ENCODE data around the gene SYNPO2. TPM values are rescaled to one million over a fixed set of nuclear protein-coding genes. Genes with fewer than 3 reads are reported as not detected.

Gene SYNPO2
- total RNA-seq, 1 donor from 2014 or later, result 22.9 TPM

DNA sequence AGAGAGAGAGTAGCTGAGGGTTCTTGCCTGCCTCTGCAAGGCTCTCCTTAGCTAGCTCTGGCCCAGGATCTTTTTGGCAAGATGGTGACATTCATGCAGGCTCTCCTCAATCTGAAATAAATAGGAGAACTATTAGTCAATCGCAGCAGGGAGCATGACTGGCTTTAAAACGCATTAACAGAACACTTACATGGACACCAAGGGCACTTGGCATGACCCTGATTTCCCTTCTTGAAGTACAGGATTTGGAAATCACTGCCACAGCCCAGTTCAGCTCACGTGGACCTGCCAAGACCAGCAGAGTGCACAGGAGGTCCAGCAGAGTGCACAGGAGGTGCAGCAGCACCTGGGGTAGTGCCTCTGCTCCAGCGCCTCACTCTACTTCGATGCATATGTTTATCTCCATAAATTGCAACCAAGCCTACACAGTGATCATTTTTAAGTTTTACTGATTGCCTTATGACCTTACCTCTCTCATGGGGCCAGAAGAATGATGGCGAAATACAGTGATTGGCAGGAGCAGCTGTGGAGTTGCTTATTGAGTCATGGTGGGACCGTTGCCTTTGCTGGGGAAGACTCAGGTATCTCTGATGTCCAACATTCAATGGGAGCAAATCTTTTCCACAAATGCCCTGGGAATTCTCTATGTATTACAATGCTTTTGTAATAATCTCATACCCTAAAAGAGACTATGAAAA, 122.4 kb downstream of the SYNPO2 start:
- DNase-seq (ENCODE audit: extremely low spot score, unreplicated experiment), result no peak
- Mint-ChIP-seq H3K4me3 (no peak overlapping the region), H3K27ac (no peak overlapping the region), H3K9me3 (no peaks in the 10 kb centered on the region), H3K4me1 (ENCODE audit: unreplicated experiment) (no peaks in the 10 kb centered on the region), H3K36me3 (no peaks in the 10 kb centered on the region), H3K27me3 (no peaks in the 10 kb centered on the region)
- TF ChIP-seq, protein P1, sequence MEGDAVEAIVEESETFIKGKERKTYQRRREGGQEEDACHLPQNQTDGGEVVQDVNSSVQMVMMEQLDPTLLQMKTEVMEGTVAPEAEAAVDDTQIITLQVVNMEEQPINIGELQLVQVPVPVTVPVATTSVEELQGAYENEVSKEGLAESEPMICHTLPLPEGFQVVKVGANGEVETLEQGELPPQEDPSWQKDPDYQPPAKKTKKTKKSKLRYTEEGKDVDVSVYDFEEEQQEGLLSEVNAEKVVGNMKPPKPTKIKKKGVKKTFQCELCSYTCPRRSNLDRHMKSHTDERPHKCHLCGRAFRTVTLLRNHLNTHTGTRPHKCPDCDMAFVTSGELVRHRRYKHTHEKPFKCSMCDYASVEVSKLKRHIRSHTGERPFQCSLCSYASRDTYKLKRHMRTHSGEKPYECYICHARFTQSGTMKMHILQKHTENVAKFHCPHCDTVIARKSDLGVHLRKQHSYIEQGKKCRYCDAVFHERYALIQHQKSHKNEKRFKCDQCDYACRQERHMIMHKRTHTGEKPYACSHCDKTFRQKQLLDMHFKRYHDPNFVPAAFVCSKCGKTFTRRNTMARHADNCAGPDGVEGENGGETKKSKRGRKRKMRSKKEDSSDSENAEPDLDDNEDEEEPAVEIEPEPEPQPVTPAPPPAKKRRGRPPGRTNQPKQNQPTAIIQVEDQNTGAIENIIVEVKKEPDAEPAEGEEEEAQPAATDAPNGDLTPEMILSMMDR (conservative IDR thresholded peaks at IDR 0.05), result no peak

DNA sequence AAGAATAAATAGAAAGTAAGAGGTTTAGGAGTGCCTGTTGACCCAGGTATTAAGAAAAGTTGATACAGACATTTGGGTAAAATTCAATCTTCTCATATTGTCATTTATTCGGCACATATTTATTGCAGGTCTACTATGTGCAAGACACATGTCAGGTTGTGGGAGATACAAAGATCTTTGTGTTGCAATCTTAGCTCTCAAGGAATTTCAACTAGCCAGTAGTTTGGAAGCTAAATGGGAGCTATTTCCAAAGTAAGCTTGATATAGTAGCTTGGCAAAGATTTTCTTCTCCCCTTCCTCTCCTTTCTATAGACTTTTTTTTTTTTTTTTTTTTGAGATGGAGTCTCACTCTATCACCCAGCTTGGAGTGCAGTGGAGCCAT, 122.9 kb downstream of the SYNPO2 start:
- H3K27me3 Mint-ChIP-seq, result no peaks in the 10 kb centered on the region
- H3K36me3 Mint-ChIP-seq, result no peaks in the 10 kb centered on the region
- no peak for DNase-seq (ENCODE audit: extremely low spot score, unreplicated experiment)
- TF ChIP-seq, protein P1 (conservative IDR thresholded peaks at IDR 0.05), result no peak
- no peaks in the 10 kb centered on the region for H3K4me1 Mint-ChIP-seq (ENCODE audit: unreplicated experiment)
- no peak overlapping the region for H3K27ac Mint-ChIP-seq
- no peak overlapping the region for H3K4me3 Mint-ChIP-seq
- no peaks in the 10 kb centered on the region for H3K9me3 Mint-ChIP-seq

GRCh38 chr4:119014658-119015057, 126.0 kb downstream of the SYNPO2 start:
- Mint-ChIP-seq H3K4me1 (ENCODE audit: unreplicated experiment) (no peaks in the 10 kb centered on the region), H3K27me3 (no peaks in the 10 kb centered on the region), H3K9me3 (no peaks in the 10 kb centered on the region), H3K4me3 (no peak overlapping the region), H3K36me3 (no peaks in the 10 kb centered on the region), H3K27ac (no peak overlapping the region)
- DNase-seq (ENCODE audit: extremely low spot score, unreplicated experiment), result no peak
- TF ChIP-seq, protein P1 (conservative IDR thresholded peaks at IDR 0.05), result no peak

- H3K4me1 Mint-ChIP-seq (ENCODE audit: unreplicated experiment), result no peaks in the 10 kb centered on the region
- H3K27ac Mint-ChIP-seq, result no peak overlapping the region
- no peak overlapping the region for H3K4me3 Mint-ChIP-seq
Observed at GRCh38 chr4:119016636-119017035, 128.0 kb downstream of the SYNPO2 start.

DNA sequence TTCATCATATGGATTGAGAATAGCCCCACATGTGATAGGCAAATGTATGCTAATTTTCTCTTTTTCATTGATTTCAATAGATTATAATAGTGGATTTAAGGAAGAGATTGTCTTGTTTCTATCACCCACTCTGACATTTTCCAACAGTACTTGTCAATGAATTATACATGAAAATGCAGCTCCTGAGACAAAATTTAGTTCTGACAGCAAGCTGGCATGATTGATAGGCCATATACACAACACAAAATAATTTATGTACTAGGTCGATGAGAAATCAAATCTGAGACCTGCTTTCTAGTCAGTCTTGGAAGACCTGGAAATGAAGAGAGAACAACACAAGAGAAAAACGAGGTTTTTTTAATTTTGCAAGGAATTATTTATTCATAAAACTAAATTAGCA, 129.0 kb downstream of the SYNPO2 start:
- no peak overlapping the region for H3K4me3 Mint-ChIP-seq
- H3K27ac Mint-ChIP-seq, result no peak overlapping the region
- TF ChIP-seq, protein P1 (conservative IDR thresholded peaks at IDR 0.05), result no peak
- H3K9me3 Mint-ChIP-seq, result no peaks in the 10 kb centered on the region
- DNase-seq (ENCODE audit: extremely low spot score, unreplicated experiment), result no peak
- no peaks in the 10 kb centered on the region for H3K36me3 Mint-ChIP-seq
- H3K27me3 Mint-ChIP-seq, result no peaks in the 10 kb centered on the region
- H3K4me1 Mint-ChIP-seq (ENCODE audit: unreplicated experiment), result no peaks in the 10 kb centered on the region

More at GRCh38 chr4:119016636-119017035, 128.0 kb downstream of the SYNPO2 start:
- DNase-seq (ENCODE audit: extremely low spot score, unreplicated experiment), result no peak
- Mint-ChIP-seq H3K36me3 (no peaks in the 10 kb centered on the region), H3K9me3 (no peaks in the 10 kb centered on the region), H3K27me3 (no peaks in the 10 kb centered on the region)
- TF ChIP-seq, protein P1 (conservative IDR thresholded peaks at IDR 0.05), result no peak
